Upper lobe of left lung (tissue), 4 donors: ENCODE measurements around the gene DGKI.

Experiments used
- CTCF ChIP-seq, 6 experiments: fragments of 450-650 bp in 4 of 6; fragments of 200-600 bp in 2 of 6; sonication (generic) in 2 of 6; IDR thresholded peaks; one replicate each; pipeline ENCODE4 v1.5.1; 2016 to 2019; ENCODE audit warnings: antibody characterized with exemption in 6 of 6
- POLR2AphosphoS5 ChIP-seq, 2 donors: sonication (generic); formaldehyde crosslinking; IDR thresholded peaks; one replicate each; pipeline ENCODE4 v1.5.1; 2017; ENCODE audit warnings: antibody characterized with exemption in 2 of 2

- TF ChIP-seq CTCF (IDR thresholded peaks at IDR 0.05) = no peak
- TF ChIP-seq POLR2AphosphoS5 (IDR thresholded peaks at IDR 0.05) = no peak
Observed at GRCh38 chr7:137886746-137887145, 40.0 kb upstream of the DGKI start.
